ENCODE measurements around the gene RASA3. TPM values are rescaled to one million over a fixed set of nuclear protein-coding genes. Genes with fewer than 3 reads are reported as not detected.

Gene RASA3
- total and polyA plus RNA-seq, 2 of the 8 experiments (the other 6 are each of a cell fraction or from before 2014, with no cell fraction given): 7.5 to 21.9 TPM

GRCh38 chr13:114041493-114041892 lies 90.9 kb downstream of the RASA3 start (continued):
- TF ChIP-seq RAD21 (IDR thresholded peaks at IDR 0.05 in 1 of 2, conservative IDR thresholded peaks at IDR 0.05 in 1 of 2; ENCODE audit: low read depth in 2 of 2, low read length in 2 of 2): no peak
- no peak for TF ChIP-seq TAF1 (IDR thresholded peaks at IDR 0.05; ENCODE audit: low read depth, low read length)
- no peak for TF ChIP-seq BRCA1 (IDR thresholded peaks at IDR 0.05; ENCODE audit: low read depth, low read length)
- no peak for TF ChIP-seq TBP (IDR thresholded peaks at IDR 0.05; ENCODE audit: low read depth, low read length)
- no peak for TF ChIP-seq FOSL1 (IDR thresholded peaks at IDR 0.05; ENCODE audit: insufficient read depth, low read depth, low read length)
- TF ChIP-seq ASH2L (IDR thresholded peaks at IDR 0.05; ENCODE audit: low read length): no peak
- TF ChIP-seq SUZ12 (IDR thresholded peaks at IDR 0.05; ENCODE audit: low read length): no peak
